Middle frontal gyrus (tissue), 1 donor: ENCODE data around the gene ZCCHC12.

ENCODE experiments used
- DNase-seq: peaks from one replicate; pipeline ENCODE4 v3.0.0-alpha.2; 2015; ENCODE audit warnings: low spot score; ENCODE audit errors: extremely low spot score

Gene ZCCHC12

GRCh38 chrX:118867251-118867650, 43.6 kb downstream of the ZCCHC12 start:
- DNase-seq, result no peak

GRCh38 chrX:118872102-118872566, 48.5 kb downstream of the ZCCHC12 start:
- no peak for DNase-seq
